Panc1 (cell line): Measurements from ENCODE around the gene PCDHGC5. TPM values are rescaled to one million over a fixed set of nuclear protein-coding genes. Genes with fewer than 3 reads are reported as not detected.

ENCODE experiments used
- ATAC-seq: fragments of 200-7000 bp; cut with Tn5 transposase; 2 replicates; pipeline ENCODE4 v1.9.1; 2020; ENCODE audit warnings: mild to moderate bottlenecking, moderate library complexity
- BruUV-seq: library from RNA; stranded (reverse); fragments of 400-500 nt; replicated peaks from 2 replicates; lab custom pipeline; 2021; lab: Mats Ljungman, UMichigan
- CTCF ChIA-PET: fragments of 300-600 bp; sonication (Branson Sonifier 250); formaldehyde crosslinking; loops from one replicate; lab custom pipeline; 2022; ENCODE audit warnings: antibody characterized with exemption; lab: Charles Lee
- POLR2A ChIA-PET: fragments of 300-600 bp; sonication (Branson Sonifier 250); formaldehyde crosslinking; loops from one replicate; lab custom pipeline; 2022; ENCODE audit warnings: antibody characterized with exemption; lab: Charles Lee
- DNase-seq: peaks from one replicate; pipeline ENCODE4 v3.0.0-alpha.2; 2010; ENCODE audit warnings: low read depth, low spot score
- H3K27ac ChIP-seq: 2 replicates; pipeline ENCODE4 v1.5.1; 2011; ENCODE audit warnings: mild to moderate bottlenecking, low read length, inconsistent platforms
- H3K27me3 ChIP-seq: fragments of 200-500 bp; sonication (Bioruptor generic); 2 replicates; pipeline ENCODE4 v1.6.0; 2014; ENCODE audit warnings: low read length, inconsistent platforms; ENCODE audit not compliant: control insufficient read depth, insufficient read depth
- H3K36me3 ChIP-seq: fragments of 200-500 bp; sonication (Bioruptor generic); 2 replicates; pipeline ENCODE4 v1.5.1; 2014; ENCODE audit warnings: inconsistent platforms, mild to moderate bottlenecking, low read length, moderate library complexity; ENCODE audit not compliant: control insufficient read depth, insufficient read depth
- H3K4me1 ChIP-seq: 2 replicates; pipeline ENCODE4 v1.5.1; 2011; ENCODE audit warnings: inconsistent platforms, mild to moderate bottlenecking, low read length, moderate library complexity; ENCODE audit not compliant: control insufficient read depth, insufficient read depth
- H3K4me3 ChIP-seq, 2 experiments: 2 replicates each; pipeline ENCODE4 v1.5.1; 2011 to 2012; ENCODE audit warnings: low read depth in 2 of 2, low read length in 2 of 2, mild to moderate bottlenecking in 2 of 2, inconsistent platforms in 1 of 2, moderate library complexity in 1 of 2
- H3K9me3 ChIP-seq: fragments of 200-500 bp; sonication (Bioruptor generic); 2 replicates; pipeline ENCODE4 v1.5.1; 2014; ENCODE audit warnings: low read depth, mild to moderate bottlenecking, inconsistent platforms, low read length, moderate library complexity; ENCODE audit not compliant: control insufficient read depth, insufficient read depth
- POLR2AphosphoS5 ChIP-seq: IDR thresholded peaks from 2 replicates; pipeline ENCODE4 v1.6.1; 2012; ENCODE audit warnings: mild to moderate bottlenecking, low read depth, low read length, moderate library complexity
- SIN3A ChIP-seq: IDR thresholded peaks from 2 replicates; pipeline ENCODE4 v1.6.1; 2012; ENCODE audit warnings: low read depth, mild to moderate bottlenecking, low read length, moderate library complexity, borderline replicate concordance; ENCODE audit not compliant: insufficient read depth
- TCF7L2 ChIP-seq: IDR thresholded peaks from 2 replicates; pipeline ENCODE4 v1.6.1; 2011; ENCODE audit warnings: mild to moderate bottlenecking, low read depth, low read length, inconsistent platforms
- in situ Hi-C: cut with HindIII; loops from 2 replicates; pipeline ENCODE4 v1.10.0; 2016; ENCODE audit warnings: low sequenced_read_pairs, low pct_unique_long_range_greater_than_20kb
- intact Hi-C: fragments of 100-400 bp; cut with micrococcal nuclease; formaldehyde crosslinking; loops from one replicate; pipeline ENCODE4 v1.10.0; 2022; ENCODE audit not compliant: unreplicated experiment
- total RNA-seq: library from RNA; stranded (reverse); gene quantifications from one replicate; pipeline ENCODE4 v1.2.1, GENCODE V29; 2021; ENCODE audit not compliant: unreplicated experiment
- TF ChIP-seq, protein P1 (sequence below), 2 experiments: IDR thresholded peaks; 2 replicates each; pipeline ENCODE4 v1.6.1; 2011 to 2012; ENCODE audit warnings: low read depth in 2 of 2, control low read depth in 1 of 2, low read length in 1 of 2, mild to moderate bottlenecking in 1 of 2, moderate library complexity in 1 of 2; ENCODE audit not compliant: insufficient read depth in 1 of 2
- TF ChIP-seq, protein P2 (sequence below): fragments of 450-650 bp; IDR thresholded peaks from 2 replicates; pipeline ENCODE4 v1.5.1; 2017; ENCODE audit warnings: mild to moderate bottlenecking

Gene PCDHGC5
- total RNA-seq, 1 experiment from 2014 or later = 0.36 TPM

DNA sequence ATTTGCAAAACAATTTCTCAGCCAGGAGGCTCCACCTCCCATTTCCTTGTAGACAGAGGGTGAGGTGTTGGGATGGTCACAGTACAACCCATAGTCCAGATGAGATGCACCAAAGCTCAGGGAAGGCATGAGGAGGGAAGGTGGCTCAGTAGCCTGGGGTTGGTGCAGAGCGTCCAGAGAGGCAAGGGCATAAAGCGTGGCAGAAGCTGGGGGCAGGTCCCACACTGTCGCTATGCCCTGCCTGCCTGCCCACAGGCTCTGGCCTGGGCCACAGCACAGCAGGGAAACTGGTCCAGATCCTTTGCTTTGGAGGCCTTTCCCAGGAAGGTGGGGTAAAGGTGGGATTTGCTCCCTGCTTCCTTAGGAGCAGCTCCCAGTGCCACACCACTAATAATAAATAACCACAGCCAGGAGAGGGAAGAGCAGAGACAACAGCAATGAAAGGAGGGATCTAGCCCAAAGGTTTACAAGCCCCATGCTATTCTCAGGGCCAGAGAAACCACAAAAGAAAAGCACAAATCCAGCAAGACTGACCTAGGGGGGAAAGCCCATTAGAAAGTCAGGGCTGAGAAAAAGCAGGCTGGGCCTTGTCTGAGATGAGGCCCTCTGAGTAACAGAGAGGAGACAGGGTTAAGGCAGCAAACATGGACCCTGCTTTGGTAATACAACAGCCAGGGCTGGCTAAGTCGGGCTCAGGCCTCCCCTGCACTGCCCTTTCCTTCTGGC, 27.2 kb downstream of the PCDHGC5 start:
- Histone ChIP-seq H3K36me3 (peaks cover 3% of the 10 kb centered on the region), H3K4me3 (no peak overlapping the region), H3K4me1 (peaks cover 38% of the 10 kb centered on the region), H3K9me3 (no peaks in the 10 kb centered on the region; the same call in 1 of the 2 replicates), H3K27ac (no peak overlapping the region; the same call in 1 of the 2 replicates), H3K27me3 (no peaks in the 10 kb centered on the region)
- DNase-seq (no peak), ATAC-seq (no peak)
- ChIA-PET POLR2A (no interaction called here), CTCF (interaction anchor here (1.1 kb wide), 2 partner anchors 41 to 98 kb away, joined by 3 to 4 read pairs; partner anchors contain the start of gene PCDHGB7)
- in situ Hi-C loops (no loop called here), intact Hi-C loops (no loop called here)
- BruUV-seq = no TSS peak
- TF ChIP-seq, protein P1, sequence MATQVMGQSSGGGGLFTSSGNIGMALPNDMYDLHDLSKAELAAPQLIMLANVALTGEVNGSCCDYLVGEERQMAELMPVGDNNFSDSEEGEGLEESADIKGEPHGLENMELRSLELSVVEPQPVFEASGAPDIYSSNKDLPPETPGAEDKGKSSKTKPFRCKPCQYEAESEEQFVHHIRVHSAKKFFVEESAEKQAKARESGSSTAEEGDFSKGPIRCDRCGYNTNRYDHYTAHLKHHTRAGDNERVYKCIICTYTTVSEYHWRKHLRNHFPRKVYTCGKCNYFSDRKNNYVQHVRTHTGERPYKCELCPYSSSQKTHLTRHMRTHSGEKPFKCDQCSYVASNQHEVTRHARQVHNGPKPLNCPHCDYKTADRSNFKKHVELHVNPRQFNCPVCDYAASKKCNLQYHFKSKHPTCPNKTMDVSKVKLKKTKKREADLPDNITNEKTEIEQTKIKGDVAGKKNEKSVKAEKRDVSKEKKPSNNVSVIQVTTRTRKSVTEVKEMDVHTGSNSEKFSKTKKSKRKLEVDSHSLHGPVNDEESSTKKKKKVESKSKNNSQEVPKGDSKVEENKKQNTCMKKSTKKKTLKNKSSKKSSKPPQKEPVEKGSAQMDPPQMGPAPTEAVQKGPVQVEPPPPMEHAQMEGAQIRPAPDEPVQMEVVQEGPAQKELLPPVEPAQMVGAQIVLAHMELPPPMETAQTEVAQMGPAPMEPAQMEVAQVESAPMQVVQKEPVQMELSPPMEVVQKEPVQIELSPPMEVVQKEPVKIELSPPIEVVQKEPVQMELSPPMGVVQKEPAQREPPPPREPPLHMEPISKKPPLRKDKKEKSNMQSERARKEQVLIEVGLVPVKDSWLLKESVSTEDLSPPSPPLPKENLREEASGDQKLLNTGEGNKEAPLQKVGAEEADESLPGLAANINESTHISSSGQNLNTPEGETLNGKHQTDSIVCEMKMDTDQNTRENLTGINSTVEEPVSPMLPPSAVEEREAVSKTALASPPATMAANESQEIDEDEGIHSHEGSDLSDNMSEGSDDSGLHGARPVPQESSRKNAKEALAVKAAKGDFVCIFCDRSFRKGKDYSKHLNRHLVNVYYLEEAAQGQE (IDR thresholded peaks at IDR 0.05; ENCODE audit: insufficient read depth in 1 of 2, low read depth in 2 of 2, low read length in 1 of 2) = no peak
- TF ChIP-seq SIN3A = no peak

DNA sequence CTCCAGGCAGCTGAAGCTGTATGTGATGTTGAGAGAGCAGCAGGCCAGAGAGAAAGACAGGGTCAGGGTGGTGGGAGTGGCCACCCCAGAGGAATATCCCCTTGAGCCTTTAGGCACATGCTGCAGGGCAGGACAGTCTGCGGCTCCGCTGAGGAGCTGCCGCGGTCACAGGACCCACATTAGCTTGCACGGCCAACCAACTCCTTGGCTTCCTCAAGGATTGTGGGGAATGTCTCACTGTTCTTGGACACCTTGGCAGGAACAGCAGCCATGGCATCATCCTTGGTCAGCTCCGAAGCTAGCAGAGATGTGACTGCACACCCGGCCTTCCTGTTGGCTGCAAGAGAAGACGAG, 27.8 kb downstream of the PCDHGC5 start:
- in situ Hi-C loops (no loop called here), intact Hi-C loops (no loop called here)
- TF ChIP-seq SIN3A (no peak), POLR2AphosphoS5 (no peak), TCF7L2 (no peak)
- TF ChIP-seq, protein P2, sequence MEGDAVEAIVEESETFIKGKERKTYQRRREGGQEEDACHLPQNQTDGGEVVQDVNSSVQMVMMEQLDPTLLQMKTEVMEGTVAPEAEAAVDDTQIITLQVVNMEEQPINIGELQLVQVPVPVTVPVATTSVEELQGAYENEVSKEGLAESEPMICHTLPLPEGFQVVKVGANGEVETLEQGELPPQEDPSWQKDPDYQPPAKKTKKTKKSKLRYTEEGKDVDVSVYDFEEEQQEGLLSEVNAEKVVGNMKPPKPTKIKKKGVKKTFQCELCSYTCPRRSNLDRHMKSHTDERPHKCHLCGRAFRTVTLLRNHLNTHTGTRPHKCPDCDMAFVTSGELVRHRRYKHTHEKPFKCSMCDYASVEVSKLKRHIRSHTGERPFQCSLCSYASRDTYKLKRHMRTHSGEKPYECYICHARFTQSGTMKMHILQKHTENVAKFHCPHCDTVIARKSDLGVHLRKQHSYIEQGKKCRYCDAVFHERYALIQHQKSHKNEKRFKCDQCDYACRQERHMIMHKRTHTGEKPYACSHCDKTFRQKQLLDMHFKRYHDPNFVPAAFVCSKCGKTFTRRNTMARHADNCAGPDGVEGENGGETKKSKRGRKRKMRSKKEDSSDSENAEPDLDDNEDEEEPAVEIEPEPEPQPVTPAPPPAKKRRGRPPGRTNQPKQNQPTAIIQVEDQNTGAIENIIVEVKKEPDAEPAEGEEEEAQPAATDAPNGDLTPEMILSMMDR = no peak
- TF ChIP-seq, protein P1 (IDR thresholded peaks at IDR 0.05; ENCODE audit: insufficient read depth in 1 of 2, low read depth in 2 of 2, low read length in 1 of 2) = no peak
- H3K9me3 ChIP-seq = no peaks in the 10 kb centered on the region; the same call in 1 of the 2 replicates
- H3K36me3 ChIP-seq = peaks cover 3% of the 10 kb centered on the region
- ChIA-PET CTCF (interaction anchor here (1.1 kb wide), 1 partner anchor 41 kb away, joined by 3 read pairs; no protein-coding TSS in a partner anchor), POLR2A (no interaction called here)
- BruUV-seq = no TSS peak
- H3K27me3 ChIP-seq = no peaks in the 10 kb centered on the region
- peaks cover 43% of the 10 kb centered on the region for H3K4me1 ChIP-seq
- ATAC-seq (no peak), DNase-seq (no peak)
- H3K4me3 ChIP-seq = no peak overlapping the region
- no peak overlapping the region for H3K27ac ChIP-seq
